ENCODE measurements around the gene CHPT1.

GRCh38 chr12:101777485-101777884, 80.0 kb downstream of the CHPT1 start:
- no peak for TF ChIP-seq POLR2A (IDR thresholded peaks at IDR 0.05)
- no peak for TF ChIP-seq CTCF (IDR thresholded peaks at IDR 0.05)
